GM04504 (cell line): Measurements from ENCODE around the gene TFF3.
"Not testable (repeated sequence)": the region's sequence is repeated elsewhere in the genome, so short reads cannot be mapped to it uniquely, and the experiment has no call there.

Experiments
- DNase-seq: peaks from one replicate; pipeline ENCODE4 v3.0.0-alpha.2; 2012; ENCODE audit warnings: low read depth

TFF3 gene

DNA sequence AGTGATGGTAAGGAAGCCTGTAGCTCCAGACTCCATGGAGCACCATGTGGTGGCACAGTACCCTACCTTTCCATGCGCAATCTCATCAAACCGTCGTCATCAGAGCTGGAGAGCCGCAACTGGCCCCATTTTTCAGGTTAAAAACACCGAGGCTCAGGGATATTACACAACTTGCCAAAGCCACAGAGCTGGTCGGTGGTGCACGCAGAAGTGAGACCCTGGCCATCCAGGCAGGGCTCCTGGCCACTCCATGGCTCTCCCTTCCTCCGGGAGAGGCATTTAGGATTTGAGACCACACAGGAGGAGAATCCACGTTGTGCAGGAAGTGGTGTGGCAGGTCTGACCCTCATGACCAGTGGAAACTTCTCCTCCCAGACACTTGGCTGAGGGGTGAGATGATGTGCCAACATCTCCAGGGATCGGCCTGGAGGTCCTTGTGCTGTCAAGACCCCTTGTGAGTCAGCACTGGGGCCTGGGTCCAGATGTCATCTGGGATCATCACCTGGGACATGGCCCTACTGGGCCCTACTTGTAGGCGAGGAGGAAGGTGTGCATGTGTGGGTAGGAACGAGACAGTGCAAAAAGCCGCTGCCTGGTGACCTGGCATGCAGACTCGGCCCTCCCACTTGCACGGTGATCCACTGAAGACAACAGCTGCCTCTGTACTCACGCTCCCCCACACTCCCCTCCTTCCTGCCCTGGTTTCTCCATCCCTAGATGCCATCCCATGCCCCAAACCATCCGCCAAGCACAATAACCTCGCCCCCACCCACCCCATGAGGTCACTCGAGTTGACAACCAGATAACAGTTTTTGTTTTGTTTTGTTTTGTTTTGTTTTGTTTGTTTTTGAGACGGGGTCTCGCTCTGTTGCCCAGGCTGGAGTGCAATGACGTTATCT lies 10.4 kb downstream of the TFF3 start:
- no peak for DNase-seq

DNA sequence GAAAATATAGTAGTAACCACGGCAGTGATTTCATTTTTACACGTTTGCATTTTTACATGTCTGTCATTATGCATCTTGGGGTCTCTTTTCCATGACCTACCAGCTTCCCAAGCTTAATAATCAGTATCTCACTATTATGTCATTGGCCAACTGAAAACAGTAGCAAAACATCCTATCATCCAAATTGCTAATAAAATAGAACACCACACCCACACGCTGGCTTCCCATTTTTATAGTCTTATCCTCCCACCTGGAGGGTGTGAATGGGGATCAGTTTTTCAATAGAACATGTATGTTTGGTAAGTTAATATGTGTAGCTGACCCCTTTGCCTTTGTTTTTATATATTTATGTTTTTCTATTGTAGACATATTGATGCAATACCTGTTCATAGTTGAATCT lies 11.8 kb downstream of the TFF3 start:
- no peak for DNase-seq

DNA sequence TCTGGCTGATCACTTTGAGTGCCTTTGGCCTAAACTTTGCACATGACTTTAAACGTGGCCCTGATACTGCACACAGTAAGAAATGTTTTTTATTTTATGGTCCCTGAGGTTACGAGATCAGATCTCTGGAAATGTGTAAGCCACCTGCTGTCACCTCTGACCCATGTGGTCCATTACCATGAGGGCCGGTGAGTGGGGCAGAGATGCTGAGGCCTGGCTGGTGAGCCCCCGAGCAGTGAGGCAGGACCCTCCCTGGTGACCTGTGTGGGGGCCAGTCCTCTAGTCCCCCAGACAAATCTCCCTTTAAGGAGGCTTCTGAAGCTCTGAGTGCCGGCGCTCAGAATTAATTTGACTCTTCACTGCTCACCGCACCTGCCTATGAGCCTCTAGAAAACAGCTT lies 12.4 kb downstream of the TFF3 start:
- no peak for DNase-seq

DNA sequence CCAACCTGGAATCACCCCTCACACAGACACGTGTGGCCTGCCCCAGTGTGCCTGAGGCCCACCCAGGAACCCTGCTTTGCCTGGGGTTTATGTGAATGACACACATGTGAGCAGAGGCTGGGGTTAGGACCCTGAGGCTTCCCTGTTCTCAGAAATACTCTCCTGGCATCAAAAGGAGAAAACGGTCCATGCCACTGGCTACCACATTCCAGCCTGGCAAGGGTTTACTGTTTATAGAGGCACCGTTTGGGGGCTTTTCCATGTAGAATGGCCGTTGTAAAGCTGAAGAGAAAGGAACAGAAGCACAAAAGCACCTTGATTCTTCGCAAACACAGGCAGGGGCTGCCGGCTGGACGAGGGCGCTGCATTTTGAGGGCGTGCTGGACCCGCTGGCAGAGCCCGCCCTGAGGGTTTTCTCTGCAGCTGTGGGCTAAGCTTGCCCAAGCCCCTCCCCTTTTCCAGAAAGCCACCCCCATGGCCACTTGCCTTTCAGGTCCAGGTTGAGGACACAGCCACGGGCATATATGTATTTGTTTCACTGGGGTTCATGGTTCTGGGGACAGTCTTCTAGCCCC lies 13.0 kb downstream of the TFF3 start:
- no peak for DNase-seq

DNA sequence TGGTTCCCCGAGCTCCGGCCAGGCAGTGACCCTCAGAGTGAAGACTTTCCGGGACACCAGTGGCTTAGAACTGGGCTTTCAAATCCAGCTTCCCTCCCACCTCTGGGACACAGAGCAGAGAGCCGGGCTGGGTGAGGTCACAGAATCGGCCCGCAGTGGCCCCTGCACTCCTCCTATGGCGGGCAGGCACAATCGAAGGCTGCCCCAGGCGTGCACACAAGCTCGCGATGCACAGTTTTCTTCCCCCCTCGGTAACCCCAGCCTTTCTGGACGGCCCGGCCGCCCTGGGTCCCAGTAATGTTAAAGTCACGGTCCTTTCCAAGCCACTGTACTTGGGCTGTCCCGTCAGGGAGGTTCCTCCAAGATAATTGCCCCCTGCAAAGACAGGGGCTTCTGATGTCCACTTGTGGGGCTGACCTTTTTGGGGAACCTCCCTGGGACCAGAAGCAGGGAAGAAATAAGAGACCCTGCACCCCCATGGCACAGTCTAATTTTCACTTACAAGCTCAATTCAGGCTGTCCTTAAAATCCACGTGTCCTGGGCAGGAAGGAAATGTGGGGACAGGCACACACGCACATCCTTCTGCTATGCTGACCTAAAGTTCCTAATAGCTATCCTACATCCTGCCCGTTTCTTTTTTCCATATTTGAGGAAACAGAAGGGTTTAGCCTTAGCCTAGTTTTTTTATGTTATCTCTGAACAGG lies 13.7 kb downstream of the TFF3 start:
- DNase-seq, result no peak

DNA sequence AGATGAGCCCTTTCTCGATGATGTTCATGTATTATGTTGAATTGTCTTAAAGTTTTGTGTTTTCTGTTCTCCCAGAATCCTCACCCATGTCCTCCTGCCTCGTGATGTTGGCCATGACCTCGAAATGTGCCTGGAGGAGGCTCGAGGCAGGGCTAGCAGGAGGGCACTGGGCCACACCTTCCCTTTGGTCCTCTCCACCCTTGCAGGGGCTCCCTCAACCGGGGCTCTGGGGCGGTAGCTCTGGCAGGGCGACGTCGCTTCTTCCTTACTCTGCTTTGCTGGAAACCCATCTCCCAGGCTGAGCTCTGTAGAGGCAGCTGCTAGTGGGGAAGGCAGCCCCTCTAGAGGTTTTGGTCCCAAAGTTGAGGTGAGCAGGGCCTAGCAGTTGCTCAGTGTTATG lies 14.3 kb downstream of the TFF3 start:
- DNase-seq, result no peak

DNA sequence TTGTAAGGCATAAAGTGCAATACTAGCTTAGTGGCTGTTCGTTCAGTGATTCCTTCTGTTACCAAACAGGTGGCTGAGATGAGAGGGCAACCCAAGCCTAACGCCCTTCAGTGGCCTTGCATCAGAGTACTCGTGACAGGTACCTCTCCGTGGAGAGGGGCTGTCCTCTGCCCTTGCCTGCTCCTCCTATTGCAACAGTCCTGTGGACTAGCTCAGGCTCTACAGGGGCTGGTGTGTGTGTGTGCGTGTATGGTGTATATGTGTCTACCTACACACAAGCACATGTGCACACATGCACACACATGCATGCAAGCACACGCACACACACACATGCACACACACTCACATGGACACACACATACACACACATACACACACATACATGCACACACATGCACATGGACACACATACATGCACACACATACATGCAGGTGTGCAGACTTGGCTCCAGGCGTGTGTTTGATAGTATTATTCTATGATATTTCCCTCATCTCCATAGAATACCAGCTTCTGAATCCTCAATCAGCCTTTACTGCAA lies 15.1 kb downstream of the TFF3 start:
- DNase-seq, result no peak

DNA sequence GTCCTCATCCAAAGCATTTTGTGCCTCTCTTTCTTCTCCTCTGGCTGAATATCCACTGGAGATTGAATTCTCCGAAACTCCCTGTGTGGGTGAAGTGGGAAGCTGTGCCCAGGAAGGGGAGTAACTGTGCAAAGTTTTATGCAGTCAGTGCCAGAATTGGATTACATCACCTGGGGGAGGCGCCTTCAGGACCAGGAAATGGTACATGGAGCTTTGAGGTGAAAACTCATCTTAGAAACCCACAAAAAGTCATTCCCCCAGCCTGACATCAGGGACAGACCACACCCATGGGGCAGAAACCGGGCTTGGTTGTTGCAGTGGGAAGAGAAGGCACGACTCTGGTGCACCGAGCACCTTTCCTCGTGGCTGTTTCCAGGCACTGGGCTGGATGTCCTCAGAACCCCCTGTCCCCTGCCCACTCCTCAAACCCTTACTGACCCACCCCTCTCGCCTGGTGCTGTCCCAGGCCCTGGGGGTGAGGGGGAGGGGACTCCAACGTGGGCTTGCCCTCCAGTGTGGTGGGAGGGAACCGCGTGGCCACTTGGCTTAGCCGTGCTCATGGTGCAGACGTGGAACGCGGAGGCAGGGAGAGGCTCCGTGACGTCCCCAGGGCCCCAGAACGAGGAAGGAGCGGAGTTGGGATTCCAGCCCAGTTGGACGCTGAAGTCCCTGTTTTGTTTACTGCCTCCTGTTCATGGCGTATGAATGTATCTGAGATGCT lies 15.7 kb downstream of the TFF3 start:
- DNase-seq, result no peak

DNA sequence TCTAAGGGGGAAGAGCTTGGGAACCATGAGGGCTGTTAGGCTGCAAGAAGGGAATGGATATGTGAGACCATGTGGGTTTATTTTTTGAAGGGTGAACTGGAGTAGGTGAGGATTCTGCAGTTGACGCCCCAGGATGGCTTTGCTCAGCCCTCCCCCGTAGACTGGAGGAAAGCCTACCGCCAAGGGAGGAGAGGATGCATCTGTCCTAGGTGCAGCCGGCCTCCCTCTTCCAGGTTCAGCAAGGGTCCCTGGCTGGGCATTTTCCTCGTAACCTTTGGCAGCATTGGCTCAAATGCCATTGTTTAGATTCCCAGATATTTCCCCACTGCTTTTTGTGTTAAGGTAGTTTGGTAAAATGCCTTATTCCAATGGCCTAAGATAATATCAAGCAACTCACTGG lies 16.6 kb downstream of the TFF3 start:
- no peak for DNase-seq

DNA sequence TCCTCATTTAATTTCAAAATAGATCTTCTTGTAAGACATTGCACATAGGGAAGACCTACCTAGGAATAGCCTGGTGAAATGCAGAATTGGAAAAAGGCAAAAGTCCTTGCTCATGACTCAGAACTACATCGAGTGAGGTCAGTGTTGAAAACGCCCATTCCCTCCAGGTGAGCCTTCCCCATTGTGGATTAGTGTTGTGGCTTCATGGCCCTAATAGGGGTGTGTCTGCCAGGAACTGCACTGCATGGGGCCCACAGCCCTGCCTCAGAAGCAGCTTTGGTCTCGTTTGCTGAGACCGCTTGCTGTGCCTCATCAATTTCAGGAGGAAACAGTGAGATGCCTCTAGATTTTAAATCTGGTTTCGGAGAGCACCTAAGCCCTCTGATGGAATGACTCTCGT lies 17.0 kb downstream of the TFF3 start:
- DNase-seq, result no peak

DNA sequence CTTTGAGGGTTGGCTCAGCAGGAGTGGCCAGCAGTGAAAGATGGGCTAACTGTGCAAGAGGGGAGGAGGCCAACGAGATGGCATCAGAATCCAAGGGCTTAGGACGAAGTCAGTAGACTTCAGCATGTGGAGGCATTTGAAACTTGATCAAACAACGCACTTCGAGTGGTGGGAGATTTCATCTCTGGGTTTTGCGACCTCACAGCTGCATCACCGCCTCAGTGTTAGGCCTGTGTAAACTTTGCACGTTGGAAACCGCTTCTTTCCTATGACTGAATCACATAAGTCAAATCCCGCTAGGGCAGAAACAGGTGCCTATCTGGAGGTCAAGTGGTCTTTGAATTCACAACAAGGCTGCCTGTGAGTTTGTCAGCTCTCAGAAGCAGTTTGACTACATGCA lies 17.8 kb downstream of the TFF3 start:
- no peak for DNase-seq

DNA sequence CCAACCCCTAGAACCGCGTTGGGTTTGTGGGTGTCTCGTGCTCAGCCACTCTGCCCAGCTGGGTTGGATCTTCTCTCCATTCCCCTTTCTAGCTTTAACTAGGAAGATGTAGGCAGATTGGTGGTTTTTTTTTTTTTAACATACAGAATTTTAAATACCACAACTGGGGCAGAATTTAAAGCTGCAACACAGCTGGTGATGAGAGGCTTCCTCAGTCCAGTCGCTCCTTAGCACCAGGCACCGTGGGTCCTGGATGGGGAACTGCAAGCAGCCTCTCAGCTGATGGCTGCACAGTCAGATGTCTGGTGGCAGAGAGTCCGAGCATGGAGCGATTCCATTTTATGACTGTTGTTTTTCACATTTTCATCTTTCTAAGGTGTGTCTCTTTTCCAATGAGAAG lies 18.7 kb downstream of the TFF3 start:
- DNase-seq, result no peak

DNA sequence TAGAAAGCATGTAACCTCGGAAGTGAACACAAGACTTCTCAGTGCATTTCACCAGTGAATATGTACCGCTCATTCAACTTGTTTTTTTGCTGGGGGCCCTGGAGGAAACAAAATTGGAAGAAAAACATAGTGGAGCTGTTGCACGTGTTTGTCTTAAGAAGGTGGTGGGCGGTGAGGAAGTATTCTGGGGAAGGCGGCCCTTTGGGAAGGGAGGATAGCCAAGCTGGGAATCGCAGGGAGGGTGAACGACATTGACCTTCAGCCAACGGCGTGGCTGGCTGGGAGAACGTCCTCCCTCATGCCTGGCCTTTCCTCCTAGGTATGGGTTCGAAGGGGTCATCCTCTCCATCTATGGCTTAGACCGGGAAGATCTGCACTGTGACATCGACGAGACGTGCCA lies 19.4 kb downstream of the TFF3 start:
- no peak for DNase-seq

DNA sequence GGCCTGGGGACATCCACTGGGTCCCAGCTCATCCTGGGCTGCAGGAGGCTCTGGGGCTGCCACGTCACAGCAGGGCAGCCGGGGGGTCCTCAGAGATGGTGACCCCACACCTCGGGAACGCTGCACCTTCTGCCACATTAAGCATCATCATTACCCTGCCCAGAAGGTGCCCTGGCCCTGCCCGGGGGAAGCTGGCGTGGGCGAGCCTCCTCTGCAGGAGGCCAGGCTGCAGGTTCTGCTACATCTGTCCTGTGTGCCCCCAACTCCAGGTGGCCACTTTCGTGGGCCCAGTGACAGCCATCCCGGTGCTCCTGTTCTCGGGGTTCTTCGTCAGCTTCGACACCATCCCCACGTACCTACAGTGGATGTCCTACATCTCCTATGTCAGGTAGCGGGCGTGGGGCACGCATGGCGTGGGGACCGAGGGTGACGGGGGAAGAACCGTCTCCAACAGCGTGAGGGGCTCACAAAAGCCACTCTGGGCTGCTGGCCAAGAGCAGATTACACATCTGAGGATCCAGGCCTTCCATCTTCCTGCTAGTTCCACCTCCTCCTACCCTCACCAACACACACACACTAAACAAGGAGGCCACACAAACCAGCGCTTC lies 20.8 kb downstream of the TFF3 start:
- no peak for DNase-seq

DNA sequence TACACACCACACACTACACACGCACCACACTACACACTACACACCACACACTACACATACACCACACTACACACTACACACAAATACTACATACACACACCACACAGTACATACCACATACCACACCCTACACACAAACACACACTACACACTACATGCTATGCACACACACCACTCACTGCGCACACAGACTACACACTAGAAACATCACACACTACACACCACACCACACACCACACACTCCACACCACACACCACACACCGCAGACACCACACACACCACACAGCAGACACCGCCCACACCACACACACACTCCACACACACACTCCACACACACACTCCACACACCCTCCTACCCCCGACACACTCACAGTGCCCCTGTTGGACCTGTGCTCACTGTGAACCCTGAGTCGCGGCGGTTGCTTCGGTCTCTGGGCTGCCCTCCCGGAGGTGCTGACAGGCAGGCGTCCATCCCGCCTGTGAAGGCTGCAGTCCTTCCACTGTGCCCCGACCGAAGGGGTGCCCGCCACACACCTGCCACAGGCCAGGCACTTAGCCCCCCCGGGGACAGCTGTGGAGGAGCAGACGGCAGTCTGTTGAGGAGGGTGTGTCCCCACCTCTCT lies 21.4 kb downstream of the TFF3 start:
- DNase-seq, result no peak

DNA sequence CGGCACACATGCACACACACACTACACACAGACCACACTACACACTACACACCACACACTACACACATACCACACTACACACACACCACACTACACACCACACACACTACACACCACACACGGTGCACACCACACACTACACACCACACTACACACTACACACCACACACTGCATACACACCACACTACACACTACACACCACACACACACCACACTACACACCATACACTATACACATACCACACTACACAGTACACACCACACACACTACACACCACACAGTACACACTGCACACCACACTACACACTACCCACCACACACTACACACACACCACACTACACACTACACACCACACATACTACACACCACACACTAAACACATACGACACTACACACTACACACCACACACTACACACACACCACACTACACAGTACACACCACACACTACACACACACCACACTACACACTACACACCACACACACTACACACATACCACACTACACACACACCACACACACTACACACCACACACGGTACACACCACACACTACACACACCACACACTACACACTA lies 22.6 kb downstream of the TFF3 start:
- not testable (repeated sequence) for DNase-seq

DNA sequence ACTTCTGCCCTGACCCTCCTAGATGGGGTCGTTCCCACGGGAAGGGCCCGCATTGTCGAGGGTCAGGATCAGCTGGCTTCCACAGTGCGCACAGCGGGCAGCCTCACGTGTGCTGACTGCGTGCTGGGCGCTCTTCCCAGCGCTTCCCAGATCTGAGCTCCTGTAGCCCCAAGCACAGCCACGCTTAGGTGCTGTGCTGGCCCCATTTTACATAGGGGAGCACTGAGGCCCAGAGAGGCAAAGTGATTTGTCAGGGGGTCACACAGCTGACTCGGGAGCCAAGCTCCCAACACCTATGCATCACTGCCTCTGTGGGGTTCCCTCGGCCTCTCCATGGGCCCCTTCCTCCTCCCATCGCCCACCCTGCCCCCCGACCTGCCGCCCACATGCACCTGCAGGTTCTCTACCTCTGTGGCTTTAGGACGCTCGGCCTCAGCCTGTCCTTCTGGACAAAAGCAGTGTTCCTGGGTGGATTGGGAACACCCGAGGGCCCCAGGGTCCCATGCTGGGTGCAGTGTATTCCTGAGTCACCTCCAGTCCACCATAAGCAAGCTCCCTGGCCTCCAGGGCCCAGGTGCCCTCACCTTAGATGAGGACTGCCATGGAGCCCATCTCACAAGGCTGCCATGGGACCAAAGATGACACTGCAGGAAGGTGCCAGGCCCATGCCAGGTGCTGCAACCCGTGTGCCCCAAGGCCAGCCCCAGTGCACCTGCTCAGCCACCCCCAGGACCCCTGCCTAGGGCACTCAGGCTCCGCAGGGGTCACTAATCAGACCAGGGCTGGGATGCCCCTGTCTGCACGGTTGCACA lies 23.3 kb downstream of the TFF3 start:
- DNase-seq, result no peak

DNA sequence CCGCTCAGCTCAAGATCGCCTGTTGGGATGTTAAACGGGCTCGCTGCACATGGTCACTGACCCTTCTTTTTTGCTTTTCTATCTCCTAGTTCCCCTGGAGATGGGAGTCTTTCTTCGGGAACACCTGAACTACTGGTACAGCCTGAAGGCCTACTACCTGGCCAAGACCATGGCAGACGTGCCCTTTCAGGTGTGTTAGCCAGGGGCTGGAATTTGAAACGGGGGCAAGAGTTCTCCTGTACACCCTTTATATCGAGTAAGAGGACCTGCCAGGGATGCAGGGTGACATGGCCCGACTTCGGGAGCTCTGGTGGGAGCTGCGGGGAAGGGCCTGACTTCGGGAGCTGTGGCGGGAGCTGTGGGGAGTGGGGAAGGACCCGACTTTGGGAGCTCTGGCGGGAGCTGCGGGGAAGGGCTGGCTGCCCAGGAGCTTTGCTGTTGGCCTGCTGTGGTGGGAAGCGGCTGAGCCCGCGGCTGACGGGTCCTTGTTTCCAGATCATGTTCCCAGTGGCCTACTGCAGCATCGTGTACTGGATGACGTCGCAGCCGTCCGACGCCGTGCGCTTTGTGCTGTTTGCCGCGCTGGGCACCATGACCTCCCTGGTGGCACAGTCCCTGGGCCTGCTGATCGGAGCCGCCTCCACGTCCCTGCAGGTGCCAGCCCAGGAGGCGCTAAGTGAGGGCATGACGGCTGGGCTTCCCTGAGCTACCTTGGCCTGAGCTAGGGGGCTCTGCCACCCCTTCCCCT lies 24.0 kb downstream of the TFF3 start:
- no peak for DNase-seq

DNA sequence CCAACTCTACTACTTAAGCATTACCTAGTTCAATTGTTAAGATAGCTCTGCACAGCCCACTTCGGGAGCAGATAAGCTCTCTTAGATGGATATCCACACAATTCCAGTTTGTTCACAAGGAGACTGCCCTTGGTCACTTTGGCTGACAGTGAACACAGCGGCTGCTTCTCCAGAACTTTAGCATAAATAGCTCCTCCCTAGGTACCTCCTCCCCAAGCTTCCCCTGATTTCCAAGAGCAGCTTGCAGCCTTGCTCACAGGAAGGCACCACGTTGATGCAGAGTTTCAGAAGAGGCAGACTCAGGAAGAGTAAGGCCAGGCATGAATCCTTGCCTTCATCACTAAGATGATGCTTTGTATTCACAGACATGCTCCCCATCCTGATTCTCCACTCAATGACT lies 24.7 kb downstream of the TFF3 start:
- no peak for DNase-seq
